Measurements from ENCODE around the gene CRYGN.

The CRYGN gene

DNA sequence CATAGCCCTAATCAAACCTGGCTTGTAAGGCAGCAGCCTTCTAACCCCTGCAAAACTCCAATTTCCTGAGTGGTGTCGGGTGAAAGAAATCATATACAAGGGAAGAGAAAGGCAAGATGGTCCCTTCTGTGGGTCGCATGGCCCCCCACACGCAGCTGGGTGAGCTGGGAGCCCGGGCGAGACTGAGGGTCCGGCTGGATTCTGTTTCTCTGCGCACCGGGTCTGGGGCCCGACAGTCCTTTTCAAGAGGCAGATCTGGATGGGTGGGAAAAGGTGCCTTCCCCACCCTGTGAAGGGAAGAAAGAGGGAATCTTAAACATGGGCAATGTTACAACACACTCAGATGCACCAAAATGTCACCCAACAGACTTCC is 48.6 kb downstream of the CRYGN start:
- TF ChIP-seq CTCF (IDR thresholded peaks at IDR 0.05; ENCODE audit: insufficient read depth, low read depth, low read length, missing control alignments), result no peak
- H3K4me3 ChIP-seq (ENCODE audit: low read depth, low read length), result no peak overlapping the region
- DNase-seq (ENCODE audit: low read depth), result no peak

DNA sequence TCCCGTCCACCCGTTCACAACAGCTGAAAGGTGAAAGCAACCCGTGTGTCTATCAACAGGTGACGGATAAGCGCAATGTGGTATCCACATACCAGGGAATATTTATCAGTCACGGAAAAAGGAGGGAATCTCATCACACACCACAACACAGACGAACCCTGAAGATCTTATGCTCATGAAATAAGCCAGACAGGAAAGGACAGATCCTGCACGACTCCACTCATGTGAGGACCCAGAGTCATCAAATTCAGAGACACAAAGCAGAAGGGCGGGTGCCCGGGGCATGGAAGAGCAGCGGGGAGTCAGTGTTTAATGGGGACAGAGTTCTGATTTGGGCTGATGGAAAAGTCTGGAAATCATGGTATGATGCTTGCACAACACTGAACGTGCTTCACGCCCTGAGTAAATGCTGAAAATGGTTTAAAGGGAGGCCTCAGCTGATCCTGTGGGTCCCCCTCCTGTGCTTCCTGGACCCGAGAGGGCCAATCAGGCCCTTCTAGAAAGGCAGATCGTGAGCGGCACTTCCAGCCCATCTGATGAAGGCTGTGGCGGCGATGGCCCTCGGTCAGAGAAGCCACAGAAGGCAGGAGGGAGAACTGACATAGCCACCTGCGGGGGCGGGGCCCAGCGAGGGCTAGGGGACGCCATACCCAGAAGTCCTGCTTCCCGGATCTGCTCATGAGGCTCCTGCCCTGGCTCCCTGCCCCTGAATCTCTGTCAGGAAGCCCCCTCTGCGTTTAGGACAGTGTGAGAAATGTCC is 49.2 kb downstream of the CRYGN start:
- H3K4me3 ChIP-seq (ENCODE audit: low read depth, low read length), result no peak overlapping the region
- no peak for DNase-seq (ENCODE audit: low read depth)
- TF ChIP-seq CTCF (IDR thresholded peaks at IDR 0.05; ENCODE audit: insufficient read depth, low read depth, low read length, missing control alignments), result no peak

DNA sequence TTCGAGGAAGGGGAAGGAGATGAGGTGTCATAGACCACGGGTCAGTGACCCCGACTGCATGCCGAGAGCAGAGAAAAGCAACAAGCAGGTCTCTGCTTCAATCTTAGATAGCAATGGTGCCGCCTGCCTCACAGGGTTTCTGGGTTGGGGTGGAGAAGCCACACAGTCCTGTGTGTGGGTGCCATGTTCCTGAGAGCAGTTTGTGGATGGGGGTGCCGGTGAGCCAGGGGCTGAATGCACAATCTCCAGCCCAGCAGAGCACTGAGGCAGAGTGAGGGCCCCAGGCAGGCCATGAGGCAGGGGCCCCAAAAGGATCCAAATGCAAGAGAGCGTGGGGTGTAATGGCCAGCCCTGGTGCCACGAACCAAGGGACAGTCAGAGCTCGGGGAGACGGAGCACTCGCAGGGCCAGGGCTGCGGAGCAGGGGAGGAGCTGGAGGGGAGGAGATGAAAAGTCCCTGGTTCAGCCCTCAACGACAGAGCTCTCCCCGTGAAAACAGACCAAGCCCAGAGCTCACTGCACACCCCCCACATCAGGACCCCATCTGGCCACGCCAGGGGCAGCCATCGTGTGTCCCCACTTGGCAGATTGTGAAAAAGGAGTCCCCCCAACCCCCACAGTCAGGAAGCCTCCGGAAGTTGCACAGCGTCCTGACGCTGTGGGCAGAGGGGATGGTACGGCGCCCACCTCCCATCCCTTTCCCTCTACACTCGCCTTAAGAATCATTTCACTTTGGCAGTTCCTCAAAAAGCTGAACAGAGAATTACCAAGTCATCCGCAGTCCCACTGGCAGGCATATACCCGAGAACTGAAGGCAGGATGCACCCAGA is 50.0 kb downstream of the CRYGN start:
- H3K4me3 ChIP-seq (ENCODE audit: low read depth, low read length), result no peak overlapping the region
- TF ChIP-seq CTCF (IDR thresholded peaks at IDR 0.05; ENCODE audit: insufficient read depth, low read depth, low read length, missing control alignments), result no peak
- DNase-seq (ENCODE audit: low read depth), result no peak

DNA sequence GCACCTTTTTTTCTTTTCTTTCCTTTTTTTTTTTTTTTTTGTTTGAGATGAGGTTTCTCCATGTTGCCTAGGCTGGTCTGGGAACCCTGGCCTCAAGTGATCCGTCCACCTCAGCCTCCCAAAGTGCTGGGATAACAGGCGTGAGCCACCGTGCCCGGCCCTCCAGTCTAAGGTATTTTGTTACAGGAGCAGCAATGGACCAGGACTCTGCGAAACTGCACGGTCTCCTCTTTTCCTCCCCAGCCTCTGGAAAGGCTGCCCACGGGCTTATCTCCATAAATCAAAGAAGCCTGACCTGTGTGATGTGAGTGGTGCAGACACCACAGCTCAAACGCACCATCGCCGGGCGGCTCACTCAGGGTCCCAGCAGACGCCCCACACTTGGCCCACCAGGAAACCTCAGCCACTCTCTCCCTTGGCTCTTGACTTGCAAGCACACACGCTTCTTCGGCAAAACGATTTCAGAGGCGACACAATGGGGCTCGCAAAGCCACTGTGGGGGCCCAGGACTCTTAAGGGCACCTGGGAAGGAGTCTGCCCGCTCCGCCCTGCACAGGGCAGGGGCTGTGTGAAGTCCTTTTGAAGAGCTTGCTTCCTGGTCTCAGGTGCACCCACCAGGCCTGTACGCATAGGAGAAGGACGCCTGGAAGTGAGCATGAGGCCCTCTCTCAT is 50.7 kb downstream of the CRYGN start:
- no peak for TF ChIP-seq CTCF (IDR thresholded peaks at IDR 0.05; ENCODE audit: insufficient read depth, low read depth, low read length, missing control alignments)
- DNase-seq (ENCODE audit: low read depth), result no peak
- no peak overlapping the region for H3K4me3 ChIP-seq (ENCODE audit: low read depth, low read length)

DNA sequence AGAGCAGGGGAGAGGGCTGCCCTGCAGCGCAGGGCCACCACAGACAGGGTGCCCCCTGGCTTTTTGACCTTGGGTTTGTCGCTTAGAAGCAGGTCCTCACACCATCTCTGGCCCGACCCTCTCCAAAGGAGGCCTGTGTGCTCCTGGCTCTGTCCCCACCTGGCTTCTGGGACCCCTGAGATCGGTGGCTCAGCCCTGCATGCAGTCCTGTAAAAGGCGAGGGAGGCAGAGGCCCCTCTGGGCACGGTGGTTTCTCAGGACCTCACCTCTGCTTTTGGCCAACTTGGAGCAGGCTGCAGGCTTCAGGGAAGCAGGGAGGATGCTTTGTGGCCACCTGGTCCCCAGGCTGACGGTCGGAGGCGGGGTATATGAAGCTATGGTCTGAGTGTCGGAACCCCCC is 51.5 kb downstream of the CRYGN start:
- no peak overlapping the region for H3K4me3 ChIP-seq (ENCODE audit: low read depth, low read length)
- no peak for TF ChIP-seq CTCF (IDR thresholded peaks at IDR 0.05; ENCODE audit: insufficient read depth, low read depth, low read length, missing control alignments)
- no peak for DNase-seq (ENCODE audit: low read depth)

DNA sequence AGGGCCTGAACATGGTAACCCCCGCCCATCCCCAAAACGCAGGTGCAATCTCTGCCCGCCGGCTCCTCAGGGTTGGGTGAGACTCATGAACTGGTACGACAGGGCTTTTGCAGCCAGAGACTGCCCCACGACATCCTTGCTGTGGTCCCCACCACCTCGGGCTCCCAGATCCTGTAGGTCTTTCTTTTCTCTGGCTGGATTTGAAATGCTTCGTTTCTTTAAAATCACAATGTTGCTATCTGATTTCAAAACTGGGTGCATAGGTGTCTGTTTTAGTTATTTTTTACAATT is 52.0 kb downstream of the CRYGN start:
- TF ChIP-seq CTCF (IDR thresholded peaks at IDR 0.05; ENCODE audit: insufficient read depth, low read depth, low read length, missing control alignments), result no peak
- no peak for DNase-seq (ENCODE audit: low read depth)
- no peak overlapping the region for H3K4me3 ChIP-seq (ENCODE audit: low read depth, low read length)
